NCI-H510A treated with DMSO at 0.1 percent for 48 hours (cell line): ENCODE results near the gene XXYLT1.
"Not testable (repeated sequence)": the region's sequence is repeated elsewhere in the genome, so short reads cannot be mapped to it uniquely, and the experiment has no call there.

Source experiments
- DNase-seq: peaks from one replicate; lab custom pipeline; 2025; lab: John Stamatoyannopoulos, UW

Gene XXYLT1

GRCh38 chr3:195096484-195097330, 174.3 kb downstream of the XXYLT1 start:
- DNase-seq = no peak

- no peak for DNase-seq
Observed at GRCh38 chr3:195096053-195096452, 174.9 kb downstream of the XXYLT1 start.

GRCh38 chr3:195095704-195096036, 175.3 kb downstream of the XXYLT1 start:
- DNase-seq = no peak

- DNase-seq = no peak
Observed at GRCh38 chr3:195095035-195095703, 175.8 kb downstream of the XXYLT1 start.

- DNase-seq = no peak
Observed at GRCh38 chr3:195094191-195094921, 176.6 kb downstream of the XXYLT1 start.

GRCh38 chr3:195093731-195094130, 177.2 kb downstream of the XXYLT1 start:
- DNase-seq = no peak

- DNase-seq = not testable (repeated sequence)
Observed at GRCh38 chr3:195087840-195088601, 182.9 kb downstream of the XXYLT1 start.

GRCh38 chr3:195087328-195087727, 183.6 kb downstream of the XXYLT1 start:
- DNase-seq = no peak

GRCh38 chr3:195086885-195087284, 184.1 kb downstream of the XXYLT1 start:
- no peak for DNase-seq

GRCh38 chr3:195086341-195086740, 184.6 kb downstream of the XXYLT1 start:
- no peak for DNase-seq

- DNase-seq = no peak
Observed at GRCh38 chr3:195085356-195086130, 185.4 kb downstream of the XXYLT1 start.

GRCh38 chr3:195084746-195085145, 186.2 kb downstream of the XXYLT1 start:
- DNase-seq = no peak

- no peak for DNase-seq
Observed at GRCh38 chr3:195083659-195084058, 187.3 kb downstream of the XXYLT1 start.

- no peak for DNase-seq
Observed at GRCh38 chr3:195082811-195083210, 188.1 kb downstream of the XXYLT1 start.

GRCh38 chr3:195081242-195081963, 189.6 kb downstream of the XXYLT1 start:
- peak; percentile 11 for DNase-seq

- DNase-seq = no peak
Observed at GRCh38 chr3:195080571-195081151, 190.3 kb downstream of the XXYLT1 start.

GRCh38 chr3:195080125-195080524, 190.8 kb downstream of the XXYLT1 start:
- no peak for DNase-seq

GRCh38 chr3:195079636-195080035, 191.3 kb downstream of the XXYLT1 start:
- no peak for DNase-seq

GRCh38 chr3:195078891-195079440, 192.0 kb downstream of the XXYLT1 start:
- no peak for DNase-seq
